RWPE2 (cell line): ENCODE measurements around the gene LZTS3.

ENCODE experiments used
- ATAC-seq: fragments of 200-7000 bp; cut with Tn5 transposase; 3 replicates; pipeline ENCODE4 v1.9.1; 2021; ENCODE audit warnings: low read depth
- DNase-seq: peaks from one replicate; pipeline ENCODE4 v3.0.0-alpha.2; 2020; ENCODE audit warnings: low spot score
- H3K27ac ChIP-seq: fragments of 450-650 bp; 2 replicates; pipeline ENCODE4 v1.5.1; 2017; ENCODE audit warnings: mild to moderate bottlenecking; ENCODE audit not compliant: poor library complexity, severe bottlenecking
- H3K27me3 ChIP-seq: fragments of 250-450 bp; sonication (Bioruptor Pico); 2 replicates; pipeline ENCODE4 v1.5.1; 2021; ENCODE audit warnings: mild to moderate bottlenecking, moderate library complexity; ENCODE audit not compliant: insufficient read depth, poor library complexity, severe bottlenecking
- H3K36me3 ChIP-seq: fragments of 250-450 bp; sonication (Bioruptor Pico); 2 replicates; pipeline ENCODE4 v1.5.1; 2020; ENCODE audit warnings: low read depth, mild to moderate bottlenecking, moderate library complexity
- H3K4me1 ChIP-seq: fragments of 250-450 bp; sonication (Bioruptor Pico); 2 replicates; pipeline ENCODE4 v1.5.1; 2021; ENCODE audit warnings: mild to moderate bottlenecking, moderate library complexity; ENCODE audit not compliant: insufficient read depth, poor library complexity, severe bottlenecking
- H3K4me3 ChIP-seq: fragments of 250-450 bp; sonication (Bioruptor Pico); 2 replicates; pipeline ENCODE4 v1.5.1; 2021; ENCODE audit warnings: mild to moderate bottlenecking, moderate library complexity; ENCODE audit not compliant: severe bottlenecking
- H3K9me3 ChIP-seq: fragments of 250-450 bp; sonication (Bioruptor Pico); 2 replicates; pipeline ENCODE4 v1.5.1; 2021; ENCODE audit warnings: mild to moderate bottlenecking, moderate library complexity; ENCODE audit not compliant: severe bottlenecking
- TF ChIP-seq, protein P1 (sequence below): fragments of 450-650 bp; IDR thresholded peaks from one replicate; pipeline ENCODE4 v1.5.1; 2017; ENCODE audit warnings: mild to moderate bottlenecking, moderate library complexity; ENCODE audit not compliant: poor library complexity, severe bottlenecking

LZTS3 gene

DNA sequence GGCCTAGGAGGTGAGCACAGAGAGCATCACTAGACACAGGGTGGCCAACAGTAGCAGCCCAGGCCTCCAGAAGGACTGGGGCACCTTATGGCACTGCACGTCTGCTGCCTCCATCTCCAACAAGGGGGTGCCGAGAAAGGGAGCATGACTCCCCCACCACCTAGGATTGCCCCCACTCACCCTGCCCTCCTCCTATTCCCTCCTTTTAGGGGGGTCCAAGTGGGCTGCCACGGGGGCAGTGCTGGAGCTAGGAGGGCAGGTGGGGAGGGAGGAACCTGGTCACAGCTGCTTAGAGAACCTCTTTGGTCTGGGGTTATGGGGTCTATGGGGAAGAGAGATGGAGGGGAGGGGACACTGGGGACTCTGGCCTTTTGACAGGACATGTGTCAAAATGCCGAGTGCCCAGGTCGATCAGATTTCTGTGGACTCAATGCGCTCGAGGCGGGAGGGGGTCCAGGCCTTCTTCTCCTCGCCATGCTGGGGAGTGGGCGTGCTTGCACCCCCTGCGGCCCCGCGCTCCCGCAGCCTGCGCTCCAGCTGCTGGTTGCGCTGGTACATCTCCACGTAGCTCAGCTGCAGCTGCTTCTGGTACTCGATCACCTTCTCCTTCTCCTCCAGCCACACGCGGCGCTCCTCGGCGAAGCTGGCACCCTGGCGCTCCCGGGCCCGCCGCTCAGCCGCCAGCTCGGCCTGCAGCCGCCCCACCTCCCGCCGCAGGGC is 9.1 kb downstream of the LZTS3 start:
- TF ChIP-seq, protein P1, sequence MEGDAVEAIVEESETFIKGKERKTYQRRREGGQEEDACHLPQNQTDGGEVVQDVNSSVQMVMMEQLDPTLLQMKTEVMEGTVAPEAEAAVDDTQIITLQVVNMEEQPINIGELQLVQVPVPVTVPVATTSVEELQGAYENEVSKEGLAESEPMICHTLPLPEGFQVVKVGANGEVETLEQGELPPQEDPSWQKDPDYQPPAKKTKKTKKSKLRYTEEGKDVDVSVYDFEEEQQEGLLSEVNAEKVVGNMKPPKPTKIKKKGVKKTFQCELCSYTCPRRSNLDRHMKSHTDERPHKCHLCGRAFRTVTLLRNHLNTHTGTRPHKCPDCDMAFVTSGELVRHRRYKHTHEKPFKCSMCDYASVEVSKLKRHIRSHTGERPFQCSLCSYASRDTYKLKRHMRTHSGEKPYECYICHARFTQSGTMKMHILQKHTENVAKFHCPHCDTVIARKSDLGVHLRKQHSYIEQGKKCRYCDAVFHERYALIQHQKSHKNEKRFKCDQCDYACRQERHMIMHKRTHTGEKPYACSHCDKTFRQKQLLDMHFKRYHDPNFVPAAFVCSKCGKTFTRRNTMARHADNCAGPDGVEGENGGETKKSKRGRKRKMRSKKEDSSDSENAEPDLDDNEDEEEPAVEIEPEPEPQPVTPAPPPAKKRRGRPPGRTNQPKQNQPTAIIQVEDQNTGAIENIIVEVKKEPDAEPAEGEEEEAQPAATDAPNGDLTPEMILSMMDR = no peak
- no peak for ATAC-seq

DNA sequence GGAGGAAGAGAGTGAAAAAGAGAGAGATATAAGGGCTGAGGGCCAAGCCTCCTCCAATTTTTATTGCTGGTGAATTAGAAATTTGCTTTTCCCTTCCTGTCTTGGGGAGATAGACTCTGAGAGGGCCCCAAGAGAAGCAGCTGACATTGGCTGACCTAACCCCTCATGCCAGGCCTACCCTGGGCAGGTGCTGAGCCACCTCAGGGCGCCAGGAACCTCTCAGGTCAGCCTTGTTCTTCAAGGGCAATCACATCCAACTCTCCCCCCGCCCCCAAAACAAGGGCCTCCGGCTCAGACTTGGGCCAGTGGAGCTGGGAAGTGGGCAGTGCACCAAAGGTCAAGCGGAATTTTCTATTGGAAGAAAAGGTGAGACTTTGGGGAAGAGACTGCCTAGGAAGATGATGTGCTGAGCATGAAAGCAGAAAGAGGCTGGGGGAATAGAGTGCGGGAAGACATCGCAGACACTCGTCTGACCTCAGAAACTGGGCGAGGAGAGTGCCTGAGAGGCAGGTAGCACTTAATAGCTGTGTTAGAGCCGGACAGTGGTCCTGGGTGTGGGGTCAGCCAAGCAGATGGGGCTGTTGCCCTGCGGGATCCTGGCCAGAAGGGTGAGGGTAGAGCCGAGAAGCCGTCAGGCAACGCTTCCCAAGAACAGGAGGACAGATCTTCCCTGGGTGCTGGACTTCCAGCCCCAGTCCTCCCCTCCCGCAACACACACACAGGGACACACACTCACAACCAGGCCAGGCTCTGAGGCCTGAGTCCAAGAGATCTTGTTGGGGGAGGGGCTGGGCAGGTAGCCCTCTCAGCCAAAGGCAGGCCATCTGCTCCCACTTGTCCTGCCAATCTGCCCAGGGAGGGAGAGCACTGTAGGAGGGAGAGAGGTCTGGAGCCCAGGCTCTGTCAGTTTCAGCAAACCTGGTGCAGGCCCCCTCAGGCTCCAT is 10.0 kb downstream of the LZTS3 start:
- no peaks in the 10 kb centered on the region for H3K27me3 ChIP-seq
- H3K4me1 ChIP-seq = peaks cover 1% of the 10 kb centered on the region
- no peak overlapping the region for H3K4me3 ChIP-seq
- no peak for DNase-seq
- H3K9me3 ChIP-seq = no peaks in the 10 kb centered on the region
- H3K27ac ChIP-seq = no peak overlapping the region
- H3K36me3 ChIP-seq = no peaks in the 10 kb centered on the region
- TF ChIP-seq, protein P1 = no peak
- no peak for ATAC-seq

More for the DNA sequence above, 9.1 kb downstream of the LZTS3 start:
- H3K4me3 ChIP-seq = peak overlapping the region; percentile 16
- H3K27ac ChIP-seq = no peak overlapping the region
- no peaks in the 10 kb centered on the region for H3K27me3 ChIP-seq
- DNase-seq = no peak
- no peaks in the 10 kb centered on the region for H3K36me3 ChIP-seq
- no peaks in the 10 kb centered on the region for H3K9me3 ChIP-seq
- no peaks in the 10 kb centered on the region for H3K4me1 ChIP-seq

DNA sequence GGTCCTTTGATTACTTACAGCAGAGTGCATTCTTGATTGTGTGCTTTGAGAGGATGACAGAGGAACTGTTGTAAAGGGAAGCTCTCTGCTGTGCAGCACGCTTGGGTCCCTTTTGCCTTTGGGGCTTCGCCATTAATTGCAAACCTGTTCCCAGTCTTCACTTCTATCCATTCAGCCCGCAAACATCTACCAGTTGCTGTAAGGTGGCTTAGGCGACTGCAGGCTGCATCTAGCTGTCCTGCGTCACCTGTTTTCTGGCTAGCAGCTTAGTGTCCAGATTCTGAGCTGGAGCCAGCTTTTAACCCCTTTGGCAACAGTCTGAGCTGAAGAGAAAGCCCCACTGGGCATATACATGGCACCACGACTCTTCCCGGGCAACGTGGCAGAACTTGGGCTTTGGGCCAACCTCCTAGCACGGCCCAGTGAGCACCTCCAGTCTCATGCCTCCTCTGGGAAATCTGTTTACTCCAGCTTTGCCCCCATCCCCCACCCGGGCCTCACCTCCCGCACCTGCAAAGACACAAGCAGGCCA is 11.2 kb downstream of the LZTS3 start:
- ATAC-seq = no peak
- Histone ChIP-seq H3K4me1 (peaks cover 7% of the 10 kb centered on the region), H3K27me3 (no peaks in the 10 kb centered on the region)

DNA sequence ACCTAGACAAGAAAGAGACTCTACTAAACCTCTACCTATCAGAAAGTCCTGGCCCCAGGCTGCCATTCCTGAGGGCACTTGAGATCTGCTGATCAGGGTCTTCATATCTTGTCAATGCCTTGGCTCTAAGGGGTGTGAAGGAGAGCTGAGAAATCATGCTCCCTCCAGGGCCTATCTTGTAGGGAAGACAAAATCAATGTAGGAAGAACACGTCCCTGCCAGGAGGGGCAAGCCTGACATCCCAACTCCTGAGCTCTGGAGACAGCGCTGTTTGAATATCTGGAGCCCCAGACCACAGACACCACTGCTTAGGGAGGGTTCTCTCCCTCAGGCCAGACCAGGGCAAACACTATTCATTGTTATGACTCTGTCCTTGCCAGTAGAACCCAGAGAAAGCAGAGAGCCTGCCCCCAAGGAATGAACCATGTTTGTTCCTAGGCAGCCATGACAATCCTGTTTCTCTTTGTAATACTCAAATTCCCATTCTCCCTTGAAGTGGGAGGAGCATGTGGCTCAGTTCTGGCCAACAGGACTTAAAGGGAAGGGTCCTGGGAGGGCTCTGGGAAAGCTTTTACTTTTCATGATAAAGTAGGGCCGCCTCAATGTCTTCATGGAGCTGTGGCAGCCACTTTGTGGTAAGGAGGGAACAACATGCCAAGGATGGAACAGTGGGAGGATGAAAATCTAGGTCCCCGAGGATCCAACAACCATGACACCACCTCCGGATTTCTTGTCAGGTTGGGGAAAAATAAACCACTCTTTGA is 11.9 kb downstream of the LZTS3 start:
- Histone ChIP-seq H3K4me3 (no peak overlapping the region), H3K4me1 (peaks cover 7% of the 10 kb centered on the region), H3K27ac (no peak overlapping the region), H3K27me3 (no peaks in the 10 kb centered on the region), H3K9me3 (no peaks in the 10 kb centered on the region), H3K36me3 (no peaks in the 10 kb centered on the region)
- DNase-seq = no peak
- TF ChIP-seq, protein P1 = no peak
- no peak for ATAC-seq

More for the DNA sequence above, 11.2 kb downstream of the LZTS3 start:
- TF ChIP-seq, protein P1 = no peak
- DNase-seq = no peak
- Histone ChIP-seq H3K36me3 (no peaks in the 10 kb centered on the region), H3K9me3 (no peaks in the 10 kb centered on the region), H3K4me3 (no peak overlapping the region), H3K27ac (no peak overlapping the region)
